GM21737 (cell line): ENCODE measurements around the gene H2BK1.

Experiments
- ATAC-seq: cut with Tn5 transposase; IDR thresholded peaks from one replicate; pipeline ENCODE4 v1.9.1; 2021; ENCODE audit warnings: mild to moderate bottlenecking, moderate library complexity; ENCODE audit not compliant: unreplicated experiment

H2BK1 gene

GRCh38 chr7:151232917-151233701, 22.8 kb upstream of the H2BK1 start:
- ATAC-seq = peak; percentile 31

- ATAC-seq = peak; percentile 95
Observed at GRCh38 chr7:151232091-151232916, 22.0 kb upstream of the H2BK1 start, which contains the start of gene CHPF2. TSS of gene CHPF2 (plus strand) at chr7:151232483. CDS start at chr7:151234012, 1,529 bp downstream.

GRCh38 chr7:151231080-151231479, 20.8 kb upstream of the H2BK1 start:
- ATAC-seq = no peak

- ATAC-seq = no peak
Observed at GRCh38 chr7:151229249-151229648, 19.0 kb upstream of the H2BK1 start.

GRCh38 chr7:151228024-151228866, 18.0 kb upstream of the H2BK1 start:
- ATAC-seq = no peak

GRCh38 chr7:151226875-151227782, 16.8 kb upstream of the H2BK1 start, which contains the start of gene ABCF2:
TSS of gene ABCF2 (minus strand) at chr7:151227205. CDS start at chr7:151226458, 747 bp downstream.
- ATAC-seq = peak; percentile 98

DNA sequence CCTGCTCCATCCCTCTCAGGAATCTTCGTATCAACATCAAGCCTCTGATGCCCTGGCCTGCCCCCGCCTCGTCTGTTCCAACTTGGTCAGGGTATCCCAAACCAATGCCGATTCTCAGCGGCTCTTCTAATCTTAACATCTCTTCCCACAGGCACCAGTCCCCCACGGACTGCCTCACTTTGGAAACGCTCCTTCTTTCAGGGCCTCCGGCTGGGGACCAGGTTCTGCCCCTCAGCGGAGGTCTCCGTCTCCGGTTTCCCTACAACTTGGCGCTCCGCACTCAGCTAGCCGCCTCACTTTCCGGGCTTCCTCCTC, 16.2 kb upstream of the H2BK1 start:
- no peak for ATAC-seq

- no peak for ATAC-seq
Observed at GRCh38 chr7:151225948-151226510, 15.7 kb upstream of the H2BK1 start.

DNA sequence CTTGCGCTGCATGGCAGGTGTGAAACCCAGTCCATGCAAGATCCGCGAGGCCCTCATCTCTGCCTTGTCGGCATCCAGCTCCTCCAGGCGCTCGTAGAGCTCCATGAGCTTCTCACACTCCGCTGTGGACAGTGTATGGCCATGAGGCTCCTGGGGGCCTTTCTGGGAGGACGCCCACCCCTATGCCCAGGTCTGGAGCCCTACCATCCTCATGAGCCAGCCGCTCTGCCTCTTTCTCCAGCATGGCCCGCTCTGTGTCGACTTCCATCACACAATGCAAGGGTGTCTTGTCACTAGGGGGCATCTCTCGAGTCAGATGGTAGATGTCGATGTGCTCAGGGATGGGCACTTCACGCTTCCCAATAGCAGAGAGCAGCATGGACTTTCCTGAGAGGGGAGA, 13.4 kb upstream of the H2BK1 start:
- no peak for ATAC-seq

DNA sequence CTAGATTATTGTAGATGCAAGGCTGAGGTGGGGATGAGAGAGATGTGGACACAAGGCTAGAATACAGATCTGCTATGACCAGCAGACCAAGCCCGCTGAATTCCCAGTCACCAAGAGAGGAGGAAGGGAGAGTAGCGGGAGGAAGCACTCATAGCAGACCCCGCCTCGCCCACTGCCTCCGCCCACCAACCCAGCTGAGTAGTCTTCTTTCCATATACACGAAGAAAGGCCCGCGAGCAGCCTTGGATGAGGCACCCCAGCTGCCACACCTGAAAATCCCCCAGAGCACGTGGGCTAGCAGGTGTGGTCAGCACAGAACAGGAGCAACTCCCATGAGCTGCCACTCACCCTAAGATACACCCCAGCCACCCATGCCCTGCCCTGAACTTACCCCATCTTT, 7.9 kb upstream of the H2BK1 start:
- no peak for ATAC-seq

DNA sequence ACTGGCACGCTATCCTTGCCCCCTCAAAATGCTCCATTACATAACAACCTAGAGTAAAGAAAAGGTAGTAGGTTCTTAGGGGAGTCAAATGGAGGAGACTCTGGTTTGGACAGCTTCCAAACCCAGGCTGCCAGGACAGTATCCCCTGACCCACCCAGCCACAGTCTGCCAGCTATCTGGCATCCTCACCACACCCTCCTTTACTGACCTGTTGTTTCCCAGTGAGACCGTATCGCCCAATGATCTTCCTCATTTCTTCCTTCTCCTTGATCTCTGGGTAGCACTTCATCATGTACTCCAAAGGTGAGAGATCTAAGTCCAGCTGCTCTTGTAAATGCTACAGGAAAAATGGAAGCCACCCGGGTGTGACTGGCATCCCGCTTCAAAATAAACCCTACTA, 5.1 kb upstream of the H2BK1 start:
- no peak for ATAC-seq

- ATAC-seq = no peak
Observed at GRCh38 chr7:151213826-151214225, 3.5 kb upstream of the H2BK1 start.

- no peak for ATAC-seq
Observed at GRCh38 chr7:151212626-151213025, 2.3 kb upstream of the H2BK1 start.

- no peak for ATAC-seq
Observed at GRCh38 chr7:151211155-151211772, 976 bp upstream of the H2BK1 start.

DNA sequence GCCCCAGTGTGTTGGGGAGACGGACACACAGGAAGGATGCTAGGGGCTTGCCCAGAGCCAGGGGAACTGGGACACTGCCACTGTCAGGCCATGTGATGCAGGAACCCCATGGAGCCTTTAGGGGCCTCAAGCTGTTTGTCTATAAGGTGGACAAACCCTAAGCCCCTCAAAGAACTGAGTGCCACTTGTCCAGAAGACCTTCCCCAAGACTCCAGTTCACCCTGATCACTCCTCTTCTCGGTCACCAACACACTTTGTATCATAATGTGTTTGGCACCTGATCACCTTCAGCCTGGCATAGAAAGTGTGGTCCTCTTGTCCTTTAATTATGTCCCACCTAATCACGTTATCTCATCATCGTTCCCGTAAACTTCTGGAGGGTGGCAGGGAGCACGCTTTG, 700 bp downstream of the H2BK1 start:
- no peak for ATAC-seq

DNA sequence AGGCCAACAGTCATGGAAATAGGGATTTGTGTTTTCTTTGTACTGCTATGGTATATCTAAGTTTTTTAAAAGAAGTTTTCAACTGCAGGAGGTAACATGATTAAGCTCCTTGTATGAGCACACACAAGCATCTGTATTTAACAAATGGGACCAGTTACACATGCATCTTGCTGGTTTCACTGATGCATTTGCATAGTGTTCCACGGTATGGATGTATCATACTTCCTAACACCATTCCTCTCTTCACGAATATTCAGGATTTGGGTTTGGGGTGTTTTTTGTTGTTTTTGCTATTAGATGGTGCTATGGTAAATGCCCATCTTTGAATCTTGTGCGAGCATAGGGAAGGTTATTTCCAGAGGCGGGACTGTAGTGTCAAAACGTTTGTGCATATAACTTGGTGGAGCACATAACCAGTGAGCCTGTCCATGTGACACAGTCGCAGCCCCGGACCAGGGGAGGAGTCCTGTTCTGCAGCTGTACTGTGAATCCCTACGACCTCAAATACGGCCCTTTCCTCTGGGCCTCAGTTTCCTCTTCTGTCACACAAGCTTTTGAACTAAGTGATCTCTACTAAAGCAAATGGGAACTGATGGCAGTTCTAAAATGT, 1.9 kb downstream of the H2BK1 start:
- ATAC-seq = no peak

DNA sequence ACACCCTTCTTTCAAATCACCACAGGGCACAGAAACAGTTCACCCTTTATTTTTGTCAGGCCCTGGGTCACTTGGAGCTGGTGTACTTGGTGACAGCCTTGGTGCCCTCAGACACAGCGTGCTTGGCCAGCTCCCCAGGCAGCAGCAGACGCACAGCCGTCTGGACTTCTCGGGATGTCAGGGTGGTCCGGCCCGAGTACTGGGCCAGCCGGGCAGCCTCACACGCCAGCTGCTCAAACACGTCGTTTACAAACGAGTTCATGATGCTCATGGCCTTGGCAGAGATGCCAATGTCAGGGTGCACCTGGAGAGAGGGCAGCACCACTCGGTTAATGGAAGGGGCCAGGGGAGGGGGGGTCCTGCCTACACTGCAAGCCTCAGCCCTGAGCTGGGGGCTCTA, 2.5 kb downstream of the H2BK1 start:
- ATAC-seq = no peak

DNA sequence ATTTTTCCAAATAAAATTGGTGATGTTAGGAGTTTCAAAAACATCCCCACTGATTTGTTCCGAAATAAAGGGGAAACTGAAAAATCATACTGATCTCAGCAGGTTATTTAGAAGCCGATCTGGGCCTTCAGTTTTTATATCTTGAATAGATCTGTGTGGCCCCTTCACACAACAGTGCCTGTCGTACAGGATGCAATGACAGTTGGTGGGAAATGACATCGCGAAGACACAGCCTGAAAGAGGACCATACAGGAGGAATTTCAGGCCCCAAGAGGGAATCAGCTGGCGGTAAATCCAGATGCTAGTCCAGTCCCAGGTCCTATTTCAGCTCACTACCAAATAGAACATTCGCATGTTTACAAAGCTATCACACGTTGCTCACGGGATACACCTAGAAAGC, 3.0 kb downstream of the H2BK1 start:
- ATAC-seq = no peak

- no peak for ATAC-seq
Observed at GRCh38 chr7:151206914-151207313, 3.4 kb downstream of the H2BK1 start.
